ENCODE data around the gene PNPLA5. TPM values are rescaled to one million over a fixed set of nuclear protein-coding genes. Genes with fewer than 3 reads are reported as not detected.

Gene PNPLA5
- polyA plus RNA-seq, 1 donor (not counting 4 experiments of a cell fraction or from before 2014, with no cell fraction given), result not detected

- H3K4me1 ChIP-seq (ENCODE audit: control insufficient read depth, extremely low read depth, insufficient read depth, low read length), result no peaks in the 10 kb centered on the region
- H3K27me3 ChIP-seq (ENCODE audit: control insufficient read depth, extremely low read depth, insufficient read depth, low read length), result peaks cover 31% of the 10 kb centered on the region
- FAIRE-seq, result no peak
- H3K27ac ChIP-seq (ENCODE audit: control insufficient read depth, insufficient read depth, low read length), result no peak overlapping the region
- no peak overlapping the region for H3K4me3 ChIP-seq (ENCODE audit: control insufficient read depth in 2 of 3, extremely low read depth in 1 of 3, insufficient read depth in 2 of 3, low read depth in 1 of 3, low read length in 3 of 3)
- no peak overlapping the region for H2AFZ ChIP-seq (ENCODE audit: control insufficient read depth, low read length)
- DNase-seq (ENCODE audit: low read depth, low spot score), result no peak
- H3K9me1 ChIP-seq (ENCODE audit: control insufficient read depth, extremely low read depth, insufficient read depth, low read length), result no peaks in the 10 kb centered on the region
- no peaks in the 10 kb centered on the region for H4K20me1 ChIP-seq (ENCODE audit: control insufficient read depth, extremely low read depth, insufficient read depth, low read length)
- H3K36me3 ChIP-seq (ENCODE audit: control insufficient read depth in 2 of 2, extremely low read depth in 1 of 2, insufficient read depth in 2 of 2, low read length in 2 of 2), result no peaks in the 10 kb centered on the region
- no peaks in the 10 kb centered on the region for H3K9me3 ChIP-seq (ENCODE audit: control insufficient read depth, low read depth, low read length)
- H3K79me2 ChIP-seq (ENCODE audit: control insufficient read depth, insufficient read depth, low read length), result no peaks in the 10 kb centered on the region
- no peak overlapping the region for H3K4me2 ChIP-seq (ENCODE audit: control insufficient read depth, extremely low read depth, insufficient read depth, low read depth, low read length)
- H3K9ac ChIP-seq (ENCODE audit: control insufficient read depth, extremely low read depth, insufficient read depth, low read length), result no peak overlapping the region
- dilution Hi-C loops (cut with MboI; ENCODE audit: extremely low pct_ligation_motif_present, low sequenced_read_pairs), result no loop called here
- no peak for TF ChIP-seq EZH2 (IDR thresholded peaks at IDR 0.05; ENCODE audit: low read length)
- no peak for TF ChIP-seq CTCF (optimal IDR thresholded peaks at IDR 0.05 in 1 of 3, IDR thresholded peaks at IDR 0.05 in 1 of 3, conservative IDR thresholded peaks at IDR 0.05 in 1 of 3; ENCODE audit: extremely low read depth in 1 of 3, insufficient read depth in 2 of 3, low read length in 3 of 3)
Measured at GRCh38 chr22:43847376-43848289, 44.2 kb downstream of the PNPLA5 start.

GRCh38 chr22:43846966-43847365, 44.8 kb downstream of the PNPLA5 start:
- H3K9me1 ChIP-seq (ENCODE audit: control insufficient read depth, extremely low read depth, insufficient read depth, low read length), result no peaks in the 10 kb centered on the region

More at GRCh38 chr22:43846966-43847365, 44.8 kb downstream of the PNPLA5 start:
- H4K20me1 ChIP-seq (ENCODE audit: control insufficient read depth, extremely low read depth, insufficient read depth, low read length), result no peaks in the 10 kb centered on the region
- H3K79me2 ChIP-seq (ENCODE audit: control insufficient read depth, insufficient read depth, low read length), result no peaks in the 10 kb centered on the region
- no peaks in the 10 kb centered on the region for H3K9me3 ChIP-seq (ENCODE audit: control insufficient read depth, low read depth, low read length)
- FAIRE-seq, result no peak
- no peak for DNase-seq (ENCODE audit: low read depth, low spot score)
- no peak overlapping the region for H3K27ac ChIP-seq (ENCODE audit: control insufficient read depth, insufficient read depth, low read length)
- H3K4me2 ChIP-seq (ENCODE audit: control insufficient read depth, extremely low read depth, insufficient read depth, low read depth, low read length), result no peak overlapping the region
- H3K27me3 ChIP-seq (ENCODE audit: control insufficient read depth, extremely low read depth, insufficient read depth, low read length), result peaks cover 26% of the 10 kb centered on the region
- no peak overlapping the region for H3K9ac ChIP-seq (ENCODE audit: control insufficient read depth, extremely low read depth, insufficient read depth, low read length)
- H3K4me3 ChIP-seq (ENCODE audit: control insufficient read depth in 2 of 3, extremely low read depth in 1 of 3, insufficient read depth in 2 of 3, low read depth in 1 of 3, low read length in 3 of 3), result no peak overlapping the region
- dilution Hi-C loops (cut with MboI; ENCODE audit: extremely low pct_ligation_motif_present, low sequenced_read_pairs), result no loop called here
- TF ChIP-seq EZH2 (IDR thresholded peaks at IDR 0.05; ENCODE audit: low read length) (no peak), CTCF (optimal IDR thresholded peaks at IDR 0.05 in 1 of 3, IDR thresholded peaks at IDR 0.05 in 1 of 3, conservative IDR thresholded peaks at IDR 0.05 in 1 of 3; ENCODE audit: extremely low read depth in 1 of 3, insufficient read depth in 2 of 3, low read length in 3 of 3) (no peak)
- no peak overlapping the region for H2AFZ ChIP-seq (ENCODE audit: control insufficient read depth, low read length)
- no peaks in the 10 kb centered on the region for H3K4me1 ChIP-seq (ENCODE audit: control insufficient read depth, extremely low read depth, insufficient read depth, low read length)
- no peaks in the 10 kb centered on the region for H3K36me3 ChIP-seq (ENCODE audit: control insufficient read depth in 2 of 2, extremely low read depth in 1 of 2, insufficient read depth in 2 of 2, low read length in 2 of 2)
